GM21367 (cell line): ENCODE results near the gene AAK1.

Experiments used
- ATAC-seq: cut with Tn5 transposase; IDR thresholded peaks from one replicate; pipeline ENCODE4 v1.9.1; 2021; ENCODE audit not compliant: unreplicated experiment

AAK1 gene

GRCh38 chr2:69546646-69547045 is 96.9 kb downstream of the AAK1 start:
- no peak for ATAC-seq

- no peak for ATAC-seq
Measured at GRCh38 chr2:69545477-69545932, 98.0 kb downstream of the AAK1 start.

- no peak for ATAC-seq
Measured at GRCh38 chr2:69544951-69545350, 98.6 kb downstream of the AAK1 start.

GRCh38 chr2:69539549-69539908 is 104.0 kb downstream of the AAK1 start:
- ATAC-seq: no peak

- no peak for ATAC-seq
Measured at GRCh38 chr2:69538872-69539548, 104.5 kb downstream of the AAK1 start.

- ATAC-seq: no peak
Measured at GRCh38 chr2:69538249-69538648, 105.3 kb downstream of the AAK1 start.

- ATAC-seq: no peak
Measured at GRCh38 chr2:69535817-69536241, 107.7 kb downstream of the AAK1 start.

GRCh38 chr2:69531186-69531585 is 112.4 kb downstream of the AAK1 start:
- ATAC-seq: no peak

- no peak for ATAC-seq
Measured at GRCh38 chr2:69529480-69529879, 114.1 kb downstream of the AAK1 start.

GRCh38 chr2:69525261-69525660 is 118.3 kb downstream of the AAK1 start:
- no peak for ATAC-seq

GRCh38 chr2:69524799-69525198 is 118.7 kb downstream of the AAK1 start:
- ATAC-seq: no peak

GRCh38 chr2:69521747-69522146 is 121.8 kb downstream of the AAK1 start:
- ATAC-seq: no peak

GRCh38 chr2:69518841-69519240 is 124.7 kb downstream of the AAK1 start:
- no peak for ATAC-seq

GRCh38 chr2:69517410-69517809 is 126.1 kb downstream of the AAK1 start:
- no peak for ATAC-seq

- ATAC-seq: no peak
Measured at GRCh38 chr2:69514819-69515218, 128.7 kb downstream of the AAK1 start.

GRCh38 chr2:69514406-69514805 is 129.1 kb downstream of the AAK1 start:
- ATAC-seq: no peak

GRCh38 chr2:69512446-69512845 is 131.1 kb downstream of the AAK1 start:
- ATAC-seq: no peak

- no peak for ATAC-seq
Measured at GRCh38 chr2:69510204-69510603, 133.3 kb downstream of the AAK1 start.

- no peak for ATAC-seq
Measured at GRCh38 chr2:69509750-69510140, 133.8 kb downstream of the AAK1 start.

GRCh38 chr2:69509011-69509749 is 134.4 kb downstream of the AAK1 start:
- no peak for ATAC-seq

GRCh38 chr2:69505710-69506109 is 137.8 kb downstream of the AAK1 start:
- no peak for ATAC-seq

GRCh38 chr2:69501301-69501700 is 142.2 kb downstream of the AAK1 start:
- ATAC-seq: no peak

GRCh38 chr2:69499966-69500365 is 143.6 kb downstream of the AAK1 start:
- no peak for ATAC-seq
